Measurements from ENCODE around the gene RINL.

Gene RINL

DNA sequence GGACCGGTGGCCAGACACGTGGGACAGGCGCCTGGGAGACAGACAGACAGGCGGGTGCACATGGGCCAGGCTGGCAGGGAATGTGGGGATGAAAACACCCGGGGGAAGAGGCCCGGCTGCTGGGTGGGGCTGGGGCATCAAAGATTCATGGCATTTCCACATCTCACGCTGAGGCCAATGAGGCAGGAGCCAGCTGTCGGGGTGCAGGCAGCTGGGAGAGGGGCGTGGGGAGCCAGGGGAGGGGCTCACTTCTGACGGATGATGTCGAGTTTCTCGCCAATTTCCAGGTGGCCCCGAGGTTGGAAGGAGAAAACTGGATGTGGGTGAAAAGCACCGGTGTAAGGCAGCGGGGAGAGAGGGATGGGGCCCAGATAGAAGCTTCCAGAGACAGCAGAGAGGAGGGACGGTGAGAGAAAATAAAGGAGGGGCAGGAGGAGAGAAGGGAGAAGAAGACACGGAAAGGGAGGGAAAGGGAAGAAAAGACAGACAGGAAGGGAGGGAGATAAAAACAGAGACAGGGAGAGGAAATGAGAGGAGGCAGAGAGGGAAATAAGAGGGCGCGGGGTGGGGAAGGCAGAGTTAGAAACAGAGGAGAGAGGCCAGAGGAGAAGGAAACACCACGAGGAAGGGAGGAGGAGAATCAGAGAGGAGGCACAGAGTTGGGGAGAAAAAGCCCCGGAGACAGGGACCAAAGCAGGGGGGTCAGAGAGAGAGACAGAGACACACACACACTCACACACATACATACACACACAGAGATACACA, 41.9 kb upstream of the RINL start:
- no peaks in the 10 kb centered on the region for H3K27me3 ChIP-seq (replicated peaks; ENCODE audit: control insufficient read depth, insufficient read depth, low read length)
- no peak for DNase-seq (ENCODE audit: extremely low read depth, insufficient read length)
- H3K4me3 ChIP-seq (replicated peaks; ENCODE audit: low read depth, low read length): no peak overlapping the region
- TF ChIP-seq, protein P1, sequence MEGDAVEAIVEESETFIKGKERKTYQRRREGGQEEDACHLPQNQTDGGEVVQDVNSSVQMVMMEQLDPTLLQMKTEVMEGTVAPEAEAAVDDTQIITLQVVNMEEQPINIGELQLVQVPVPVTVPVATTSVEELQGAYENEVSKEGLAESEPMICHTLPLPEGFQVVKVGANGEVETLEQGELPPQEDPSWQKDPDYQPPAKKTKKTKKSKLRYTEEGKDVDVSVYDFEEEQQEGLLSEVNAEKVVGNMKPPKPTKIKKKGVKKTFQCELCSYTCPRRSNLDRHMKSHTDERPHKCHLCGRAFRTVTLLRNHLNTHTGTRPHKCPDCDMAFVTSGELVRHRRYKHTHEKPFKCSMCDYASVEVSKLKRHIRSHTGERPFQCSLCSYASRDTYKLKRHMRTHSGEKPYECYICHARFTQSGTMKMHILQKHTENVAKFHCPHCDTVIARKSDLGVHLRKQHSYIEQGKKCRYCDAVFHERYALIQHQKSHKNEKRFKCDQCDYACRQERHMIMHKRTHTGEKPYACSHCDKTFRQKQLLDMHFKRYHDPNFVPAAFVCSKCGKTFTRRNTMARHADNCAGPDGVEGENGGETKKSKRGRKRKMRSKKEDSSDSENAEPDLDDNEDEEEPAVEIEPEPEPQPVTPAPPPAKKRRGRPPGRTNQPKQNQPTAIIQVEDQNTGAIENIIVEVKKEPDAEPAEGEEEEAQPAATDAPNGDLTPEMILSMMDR (IDR thresholded peaks at IDR 0.05; ENCODE audit: insufficient read depth, low read length, poor library complexity, severe bottlenecking): no peak
- H3K36me3 ChIP-seq (ENCODE audit: control insufficient read depth, insufficient read depth, low read length): peaks cover 13% of the 10 kb centered on the region

DNA sequence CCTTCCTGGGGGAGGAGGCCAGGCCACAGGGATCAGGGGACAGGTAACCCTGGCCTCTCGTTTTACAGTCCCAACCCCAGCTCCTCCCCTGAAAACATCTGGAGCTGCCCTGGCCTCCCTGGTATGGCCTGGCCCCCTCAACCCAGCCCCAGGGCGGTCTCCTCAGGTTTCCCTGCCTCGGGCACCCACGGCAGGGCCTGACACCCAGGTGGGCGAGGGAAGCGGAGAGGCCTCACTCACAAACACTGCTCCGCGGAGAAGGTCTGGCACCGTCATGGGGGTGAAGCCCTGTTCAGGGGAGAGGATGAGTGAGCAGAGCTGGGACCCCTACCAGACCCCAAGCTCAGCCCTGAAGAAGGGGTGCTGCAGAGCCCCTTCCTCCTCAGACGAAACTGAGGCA, 40.5 kb upstream of the RINL start:
- TF ChIP-seq, protein P1 (IDR thresholded peaks at IDR 0.05; ENCODE audit: insufficient read depth, low read length, poor library complexity, severe bottlenecking): no peak

GRCh38 chr19:38917921-38918491, 39.9 kb upstream of the RINL start:
- DNase-seq (ENCODE audit: extremely low read depth, insufficient read length): no peak
- H3K36me3 ChIP-seq (ENCODE audit: control insufficient read depth, insufficient read depth, low read length): peaks cover 9% of the 10 kb centered on the region
- TF ChIP-seq, protein P1 (IDR thresholded peaks at IDR 0.05; ENCODE audit: insufficient read depth, low read length, poor library complexity, severe bottlenecking): no peak
- no peak overlapping the region for H3K4me3 ChIP-seq (replicated peaks; ENCODE audit: low read depth, low read length)
- no peaks in the 10 kb centered on the region for H3K27me3 ChIP-seq (replicated peaks; ENCODE audit: control insufficient read depth, insufficient read depth, low read length)

More for the DNA sequence above, 40.5 kb upstream of the RINL start:
- H3K36me3 ChIP-seq (ENCODE audit: control insufficient read depth, insufficient read depth, low read length): peaks cover 9% of the 10 kb centered on the region
- DNase-seq (ENCODE audit: extremely low read depth, insufficient read length): no peak
- H3K27me3 ChIP-seq (replicated peaks; ENCODE audit: control insufficient read depth, insufficient read depth, low read length): no peaks in the 10 kb centered on the region
- no peak overlapping the region for H3K4me3 ChIP-seq (replicated peaks; ENCODE audit: low read depth, low read length)

DNA sequence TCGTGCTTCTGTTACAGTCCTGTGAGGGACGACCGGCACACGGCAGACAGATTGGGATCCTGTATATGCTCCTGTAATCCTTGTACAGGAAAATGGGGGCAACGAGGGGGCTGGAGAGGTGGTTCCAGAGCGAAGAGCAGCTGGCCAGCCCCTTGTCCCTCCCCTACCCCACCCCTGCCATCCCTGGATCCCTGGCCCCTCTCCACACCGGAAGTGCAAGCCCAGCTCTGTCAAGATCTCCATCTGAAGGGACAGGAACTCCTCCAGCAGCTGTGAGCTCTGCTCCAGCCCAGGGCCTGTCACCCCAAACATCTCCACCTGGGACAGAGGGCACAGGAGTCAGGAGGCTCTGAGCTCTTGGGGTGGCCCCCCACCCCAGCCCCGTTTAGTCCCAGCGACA, 39.4 kb upstream of the RINL start:
- H3K36me3 ChIP-seq (ENCODE audit: control insufficient read depth, insufficient read depth, low read length): peaks cover 9% of the 10 kb centered on the region
- DNase-seq (ENCODE audit: extremely low read depth, insufficient read length): no peak
- TF ChIP-seq, protein P1 (IDR thresholded peaks at IDR 0.05; ENCODE audit: insufficient read depth, low read length, poor library complexity, severe bottlenecking): no peak

DNA sequence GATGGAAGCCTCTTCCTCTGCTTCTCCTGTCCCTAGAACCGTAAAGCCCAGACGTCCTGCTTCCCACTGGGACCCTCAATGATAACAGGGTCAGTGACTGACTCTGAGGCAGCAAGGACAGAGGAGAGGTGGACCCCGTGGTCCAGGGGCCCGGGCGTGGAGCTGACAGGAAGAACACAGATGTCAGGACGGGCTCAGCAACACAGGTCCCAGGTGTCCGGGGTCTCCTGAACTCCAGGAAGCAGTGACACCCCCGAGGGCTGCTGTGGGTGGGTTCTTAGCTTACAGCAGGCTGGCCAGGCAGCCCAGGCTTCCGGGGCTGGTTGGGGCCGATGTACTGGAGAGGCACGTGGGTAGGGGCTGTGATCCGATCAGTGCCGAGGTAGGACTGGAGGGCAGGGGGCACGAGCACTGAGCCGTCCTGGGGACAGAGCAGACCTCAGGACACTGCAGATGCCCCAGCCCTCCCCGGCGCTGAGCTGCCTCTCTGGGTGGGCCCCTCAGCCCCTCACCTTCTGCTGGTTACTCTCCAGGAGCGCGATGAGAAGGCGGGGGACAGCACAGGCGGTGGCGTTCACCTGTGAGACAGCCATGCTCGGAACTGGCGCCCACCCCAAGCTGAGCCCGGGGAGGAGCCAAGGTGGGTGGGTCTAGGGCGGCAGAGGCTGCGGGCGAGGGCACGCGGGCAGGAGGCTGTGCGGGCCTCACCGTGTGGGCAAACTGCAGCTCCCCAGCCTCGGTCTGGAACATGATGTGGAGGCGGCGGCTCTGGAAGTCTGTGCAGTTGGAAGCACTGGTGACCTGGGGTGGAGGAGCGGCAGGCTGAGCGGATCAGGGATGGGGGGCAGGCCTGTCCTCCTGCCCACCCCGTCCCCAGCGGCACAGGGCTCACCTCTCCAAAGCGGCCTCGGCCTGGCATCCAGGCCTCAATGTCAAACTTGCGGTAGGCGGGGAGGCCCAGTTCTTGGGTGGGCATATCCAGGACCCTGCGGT, 37.5 kb upstream of the RINL start:
- H3K36me3 ChIP-seq (ENCODE audit: control insufficient read depth, insufficient read depth, low read length): peaks cover 4% of the 10 kb centered on the region

More for the DNA sequence above, 39.4 kb upstream of the RINL start:
- H3K27me3 ChIP-seq (replicated peaks; ENCODE audit: control insufficient read depth, insufficient read depth, low read length): no peaks in the 10 kb centered on the region
- no peak overlapping the region for H3K4me3 ChIP-seq (replicated peaks; ENCODE audit: low read depth, low read length)

More for the DNA sequence above, 37.5 kb upstream of the RINL start:
- no peak for DNase-seq (ENCODE audit: extremely low read depth, insufficient read length)
- no peak overlapping the region for H3K4me3 ChIP-seq (replicated peaks; ENCODE audit: low read depth, low read length)
- no peaks in the 10 kb centered on the region for H3K27me3 ChIP-seq (replicated peaks; ENCODE audit: control insufficient read depth, insufficient read depth, low read length)
- TF ChIP-seq, protein P1 (IDR thresholded peaks at IDR 0.05; ENCODE audit: insufficient read depth, low read length, poor library complexity, severe bottlenecking): no peak
